GM21528 (cell line): ENCODE measurements around the gene PKN3.

Experiments
- ATAC-seq: cut with Tn5 transposase; IDR thresholded peaks from one replicate; pipeline ENCODE4 v1.9.1; 2021; ENCODE audit warnings: mild to moderate bottlenecking, moderate library complexity; ENCODE audit not compliant: unreplicated experiment, low FRiP score

PKN3 gene

DNA sequence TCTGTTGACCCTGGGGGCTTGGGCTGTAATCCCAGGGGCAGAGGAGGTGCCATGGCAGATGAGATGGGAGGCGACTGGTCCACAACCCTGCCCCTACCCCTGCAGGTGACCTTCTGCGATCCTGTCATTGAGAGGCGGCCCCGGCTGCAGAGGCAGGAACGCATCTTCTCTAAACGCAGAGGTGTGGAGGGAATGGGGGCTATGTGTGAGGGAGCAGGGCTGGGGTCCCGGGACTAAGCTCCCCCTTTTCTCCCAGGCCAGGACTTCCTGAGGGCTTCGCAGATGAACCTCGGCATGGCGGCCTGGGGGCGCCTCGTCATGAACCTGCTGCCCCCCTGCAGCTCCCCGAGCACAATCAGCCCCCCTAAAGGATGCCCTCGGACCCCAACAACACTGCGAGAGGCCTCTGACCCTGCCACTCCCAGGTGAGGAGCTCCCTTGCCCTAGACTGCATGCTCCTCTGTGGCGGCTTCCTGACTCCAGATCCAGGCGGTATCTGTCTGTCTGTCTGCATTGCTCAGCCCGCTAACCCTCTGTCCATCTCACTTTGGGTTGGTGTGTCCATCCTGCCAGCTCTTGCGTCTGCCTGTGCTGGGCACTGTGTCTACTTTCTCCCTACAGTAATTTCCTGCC, 11.8 kb downstream of the PKN3 start:
- ATAC-seq = no peak

DNA sequence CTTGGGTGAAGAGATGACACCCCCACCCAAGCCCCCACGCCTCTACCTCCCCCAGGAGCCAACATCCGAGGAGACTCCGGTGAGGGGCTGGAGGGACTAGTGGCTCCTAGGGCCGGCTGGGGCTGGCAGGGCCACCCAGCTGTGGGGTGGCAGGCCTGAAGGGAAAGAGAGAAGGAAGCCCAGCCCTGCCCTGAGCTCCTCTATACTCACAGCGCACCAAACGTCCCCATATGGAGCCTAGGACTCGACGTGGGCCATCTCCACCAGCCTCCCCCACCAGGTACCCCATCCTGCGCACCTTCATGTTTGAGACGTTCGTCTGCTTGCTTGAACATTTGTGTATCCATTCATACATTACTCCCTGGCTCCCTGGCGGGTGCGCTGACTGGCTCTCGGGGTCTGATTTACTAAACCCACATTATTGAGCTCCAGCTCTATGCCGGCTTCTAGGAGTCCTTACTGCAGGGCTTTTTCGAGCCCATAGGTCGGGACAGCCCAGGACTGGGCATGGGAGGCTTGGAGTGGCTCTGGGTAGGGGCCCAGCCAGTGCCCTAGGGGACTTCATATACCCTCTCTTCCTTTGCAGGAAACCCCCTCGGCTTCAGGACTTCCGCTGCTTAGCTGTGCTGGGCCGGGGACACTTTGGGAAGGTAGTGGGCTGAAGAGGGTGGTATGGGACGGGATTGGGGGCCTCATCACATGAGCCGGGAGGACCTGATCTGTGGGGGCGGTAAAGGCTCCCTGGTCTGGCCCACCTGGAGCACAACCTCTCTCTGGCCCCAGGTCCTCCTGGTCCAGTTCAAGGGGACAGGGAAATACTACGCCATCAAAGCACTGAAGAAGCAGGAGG, 12.5 kb downstream of the PKN3 start:
- ATAC-seq = no peak

DNA sequence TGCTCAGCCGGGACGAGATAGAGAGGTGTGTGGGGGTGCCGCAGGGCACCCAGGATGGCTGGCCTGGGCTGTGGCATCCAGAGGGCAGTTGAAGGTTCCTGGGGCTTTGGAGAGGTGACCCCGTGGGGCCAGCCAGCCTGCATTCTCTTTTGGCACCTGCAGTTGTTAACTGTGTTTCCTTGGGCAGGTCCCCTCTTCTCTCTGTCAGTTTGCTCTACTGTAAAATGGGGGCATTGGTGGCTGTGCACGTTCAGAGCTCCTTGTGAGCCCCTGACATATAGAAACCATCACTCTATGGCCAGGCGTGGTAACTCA, 13.1 kb downstream of the PKN3 start:
- ATAC-seq = no peak

DNA sequence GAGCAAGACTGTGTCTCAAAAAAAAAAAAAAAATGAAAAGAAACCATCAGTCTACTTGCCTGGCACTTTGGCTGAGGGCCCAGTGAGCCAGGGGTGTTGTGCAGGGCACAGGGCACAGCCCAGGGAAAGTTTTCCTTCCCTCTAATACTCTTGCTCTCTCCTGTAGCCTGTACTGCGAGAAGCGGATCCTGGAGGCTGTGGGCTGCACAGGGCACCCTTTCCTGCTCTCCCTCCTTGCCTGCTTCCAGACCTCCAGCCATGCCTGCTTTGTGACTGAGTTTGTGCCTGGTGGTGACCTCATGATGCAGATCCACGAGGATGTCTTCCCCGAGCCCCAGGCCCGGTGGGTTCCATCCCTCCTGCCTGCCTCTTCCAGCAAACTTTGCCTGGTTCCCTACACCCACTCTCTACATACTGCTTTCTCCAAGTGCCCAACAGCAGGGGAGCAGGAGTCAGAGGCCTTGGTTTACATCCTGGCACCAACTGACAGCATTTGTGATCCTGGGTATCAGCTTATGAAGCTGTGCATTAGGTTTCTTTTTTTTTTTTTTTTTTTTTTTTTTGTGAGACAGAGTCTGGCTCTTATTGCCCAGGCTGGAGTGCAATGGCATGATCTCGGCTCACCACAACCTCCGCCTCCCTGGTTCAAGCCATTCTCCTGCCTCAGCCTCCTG, 14.4 kb downstream of the PKN3 start:
- ATAC-seq = no peak

DNA sequence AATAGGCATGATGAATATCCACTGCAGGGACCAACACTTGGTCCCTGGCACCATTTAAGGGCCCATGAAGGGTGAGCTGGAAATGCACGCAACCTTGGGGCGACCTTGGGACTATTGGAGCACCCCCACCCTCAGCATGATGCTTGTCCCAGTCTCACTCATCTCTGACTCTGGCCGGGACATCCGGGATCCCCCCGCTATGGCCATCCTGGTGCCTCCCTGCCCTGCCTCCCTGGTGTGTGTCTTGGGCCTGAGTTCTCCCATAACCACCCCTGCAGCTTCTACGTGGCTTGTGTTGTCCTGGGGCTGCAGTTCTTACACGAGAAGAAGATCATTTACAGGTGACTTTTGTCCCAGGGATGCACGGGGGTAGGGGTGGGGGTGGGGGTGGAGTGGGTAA, 15.7 kb downstream of the PKN3 start:
- no peak for ATAC-seq

DNA sequence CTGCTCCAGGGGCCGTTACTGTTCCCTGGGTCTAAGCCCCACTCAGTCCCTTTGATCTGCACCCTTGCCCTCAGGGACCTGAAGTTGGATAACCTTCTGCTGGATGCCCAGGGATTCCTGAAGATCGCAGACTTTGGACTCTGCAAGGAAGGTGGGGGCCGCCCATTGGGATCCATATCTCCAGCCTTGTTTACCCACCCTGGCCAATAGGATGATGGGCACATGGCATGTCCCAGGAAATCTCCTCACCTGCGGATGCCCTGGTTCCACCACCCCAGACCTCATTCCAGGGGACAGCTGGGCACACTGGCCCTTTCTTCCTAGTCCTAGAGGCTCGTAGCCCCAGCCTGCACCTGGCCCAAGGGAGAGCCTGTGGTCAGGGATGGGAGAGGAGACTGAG, 16.2 kb downstream of the PKN3 start:
- ATAC-seq = no peak

DNA sequence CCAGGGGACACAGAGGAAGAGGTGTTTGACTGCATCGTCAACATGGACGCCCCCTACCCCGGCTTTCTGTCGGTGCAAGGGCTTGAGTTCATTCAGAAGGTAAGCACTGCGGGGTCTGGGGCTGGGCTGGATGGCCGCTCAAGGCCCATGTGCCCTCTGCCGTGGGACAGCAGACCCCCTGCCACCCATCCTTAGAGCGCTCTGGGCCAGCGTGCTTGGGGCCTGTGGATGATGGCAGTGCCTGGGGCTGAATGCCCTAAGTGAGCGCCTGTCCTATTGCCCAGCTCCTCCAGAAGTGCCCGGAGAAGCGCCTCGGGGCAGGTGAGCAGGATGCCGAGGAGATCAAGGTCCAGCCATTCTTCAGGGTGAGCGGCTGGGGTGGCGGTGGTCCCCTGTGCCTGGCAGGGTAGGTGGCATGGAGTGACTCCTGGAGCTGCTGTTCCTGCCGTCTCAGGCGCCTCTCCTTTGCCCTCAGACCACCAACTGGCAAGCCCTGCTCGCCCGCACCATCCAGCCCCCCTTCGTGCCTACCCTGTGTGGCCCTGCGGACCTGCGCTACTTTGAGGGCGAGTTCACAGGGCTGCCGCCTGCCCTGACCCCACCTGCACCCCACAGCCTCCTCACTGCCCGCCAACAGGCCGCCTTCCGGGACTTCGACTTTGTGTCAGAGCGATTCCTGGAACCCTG, 17.8 kb downstream of the PKN3 start:
- ATAC-seq = no peak

DNA sequence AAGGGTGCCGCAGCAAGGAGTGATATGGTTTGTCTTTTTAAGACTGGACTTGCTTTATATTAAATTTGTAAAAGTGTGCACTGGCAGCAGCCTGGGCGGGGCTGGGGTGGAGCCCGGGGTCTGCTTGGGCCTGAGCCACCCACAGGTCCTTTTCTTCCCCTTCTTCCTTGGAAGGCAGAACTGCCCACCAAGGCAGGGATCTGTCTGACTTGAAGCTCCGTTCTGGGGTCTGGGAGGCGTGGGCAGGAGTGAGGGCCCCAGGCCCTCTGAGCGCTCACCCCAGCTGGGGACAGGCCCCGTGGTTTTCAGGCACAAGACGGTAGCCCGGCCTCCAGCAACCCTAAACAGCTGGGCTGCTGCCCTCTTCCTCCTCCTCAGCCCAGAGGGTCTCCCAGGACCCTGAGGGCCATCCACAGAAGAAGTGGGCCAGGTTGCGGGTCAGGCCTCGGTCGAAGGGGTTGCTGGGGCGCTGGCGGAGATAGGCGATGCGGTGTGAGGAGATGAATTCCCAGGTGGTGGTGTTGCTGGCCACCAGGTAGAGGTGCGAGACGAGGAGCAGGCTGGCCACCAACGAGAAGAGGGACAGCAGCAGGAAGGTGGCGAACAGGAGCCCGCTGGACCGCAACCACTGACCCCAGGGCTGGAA, 18.7 kb downstream of the PKN3 start:
- ATAC-seq = no peak

DNA sequence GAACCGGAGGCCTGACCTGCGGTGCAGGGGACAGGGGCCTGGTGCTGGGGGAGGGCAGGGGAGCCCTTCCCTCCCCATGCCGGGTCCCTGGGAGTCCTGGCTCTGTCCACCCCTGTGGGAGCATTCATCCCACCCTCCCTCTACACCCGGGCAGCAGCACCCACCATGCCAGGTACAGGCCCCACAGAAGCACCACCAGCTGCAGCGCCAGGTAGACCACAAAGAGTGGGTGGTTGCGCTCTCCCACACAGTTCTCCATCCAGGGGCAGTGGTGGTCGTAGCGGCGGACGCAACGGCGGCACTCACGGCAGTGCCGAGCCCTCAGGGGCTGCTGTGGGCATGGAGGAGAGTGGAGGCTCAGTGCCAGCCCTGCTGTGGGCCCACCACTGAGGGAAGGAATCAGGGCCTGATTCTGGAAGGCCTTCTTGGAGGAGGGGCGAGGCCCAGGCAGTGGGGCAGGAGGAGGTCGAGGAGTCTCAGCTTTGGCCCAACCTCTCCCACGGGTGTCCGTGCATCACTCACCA, 19.2 kb downstream of the PKN3 start:
- ATAC-seq = no peak

DNA sequence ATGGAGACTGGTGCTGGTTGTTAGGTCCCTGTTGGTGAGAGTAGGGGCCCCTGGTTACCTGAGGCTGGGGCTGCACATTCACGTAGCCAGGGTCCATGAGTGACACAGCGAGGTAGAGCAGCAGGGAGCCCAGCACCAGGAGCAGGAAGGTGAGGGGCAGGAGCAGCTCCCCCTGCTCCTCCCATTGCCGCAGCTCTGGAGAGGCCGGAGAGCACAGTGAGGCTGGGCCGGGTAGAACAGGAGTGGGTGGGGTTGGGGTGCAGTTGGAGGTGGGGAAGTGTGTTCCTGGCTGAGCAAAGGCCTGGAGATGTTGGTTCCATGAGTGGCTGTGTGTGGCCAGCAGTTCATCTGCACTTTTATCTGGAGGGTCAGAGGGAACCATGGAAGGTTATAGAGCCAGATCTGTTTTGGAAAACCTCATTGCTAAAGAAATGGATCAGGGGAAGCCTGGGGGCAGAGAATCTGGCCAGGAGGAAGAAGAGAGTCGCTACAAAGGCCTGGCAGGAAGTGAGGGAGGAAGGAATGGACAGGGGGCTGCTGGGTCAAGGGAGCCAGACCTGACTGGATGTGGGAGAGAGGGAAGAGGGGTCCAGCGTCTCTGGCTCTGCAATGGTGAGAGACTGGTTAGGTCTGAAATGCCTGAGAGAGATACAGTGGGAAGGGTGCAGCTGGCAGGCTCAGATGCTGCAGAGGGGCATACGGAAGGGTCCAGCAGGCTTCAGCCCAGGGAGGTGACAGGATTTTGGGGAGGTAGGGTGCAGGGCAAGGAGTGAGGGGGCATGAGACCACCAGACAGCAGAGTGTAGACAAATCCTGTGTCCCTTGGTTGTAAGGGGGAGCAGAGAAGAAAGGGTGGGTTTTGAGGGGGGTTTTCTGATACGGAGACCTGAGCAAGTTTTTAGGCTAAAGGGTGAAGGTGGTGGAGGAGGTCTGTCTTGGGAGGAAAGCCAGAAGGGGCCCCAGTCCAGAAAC, 20.4 kb downstream of the PKN3 start:
- ATAC-seq = no peak

DNA sequence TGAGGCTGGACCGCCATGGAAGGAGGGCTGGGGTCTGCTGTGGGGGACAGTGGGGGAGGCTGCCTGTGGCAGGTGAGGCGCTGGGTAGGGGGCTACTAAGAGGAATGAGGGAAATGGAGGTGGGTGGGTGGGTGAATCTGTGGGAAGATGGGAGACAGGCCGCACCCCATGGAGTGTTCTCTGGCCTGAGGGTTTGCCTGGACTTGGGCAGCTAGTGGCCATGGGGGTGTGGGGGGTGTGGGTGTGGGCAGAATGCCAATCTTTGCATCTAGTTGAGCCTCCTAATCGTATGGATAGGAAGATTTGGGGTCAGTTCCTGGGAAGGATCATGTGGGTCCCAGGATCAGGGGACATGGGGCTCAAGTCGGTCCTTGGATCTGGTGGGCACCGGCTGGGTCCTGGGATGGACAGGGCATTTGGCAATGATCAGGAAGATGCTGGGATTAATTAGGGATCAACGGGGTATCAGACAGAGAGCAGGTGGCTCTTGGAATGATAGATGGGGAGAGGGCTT, 21.1 kb downstream of the PKN3 start:
- no peak for ATAC-seq

DNA sequence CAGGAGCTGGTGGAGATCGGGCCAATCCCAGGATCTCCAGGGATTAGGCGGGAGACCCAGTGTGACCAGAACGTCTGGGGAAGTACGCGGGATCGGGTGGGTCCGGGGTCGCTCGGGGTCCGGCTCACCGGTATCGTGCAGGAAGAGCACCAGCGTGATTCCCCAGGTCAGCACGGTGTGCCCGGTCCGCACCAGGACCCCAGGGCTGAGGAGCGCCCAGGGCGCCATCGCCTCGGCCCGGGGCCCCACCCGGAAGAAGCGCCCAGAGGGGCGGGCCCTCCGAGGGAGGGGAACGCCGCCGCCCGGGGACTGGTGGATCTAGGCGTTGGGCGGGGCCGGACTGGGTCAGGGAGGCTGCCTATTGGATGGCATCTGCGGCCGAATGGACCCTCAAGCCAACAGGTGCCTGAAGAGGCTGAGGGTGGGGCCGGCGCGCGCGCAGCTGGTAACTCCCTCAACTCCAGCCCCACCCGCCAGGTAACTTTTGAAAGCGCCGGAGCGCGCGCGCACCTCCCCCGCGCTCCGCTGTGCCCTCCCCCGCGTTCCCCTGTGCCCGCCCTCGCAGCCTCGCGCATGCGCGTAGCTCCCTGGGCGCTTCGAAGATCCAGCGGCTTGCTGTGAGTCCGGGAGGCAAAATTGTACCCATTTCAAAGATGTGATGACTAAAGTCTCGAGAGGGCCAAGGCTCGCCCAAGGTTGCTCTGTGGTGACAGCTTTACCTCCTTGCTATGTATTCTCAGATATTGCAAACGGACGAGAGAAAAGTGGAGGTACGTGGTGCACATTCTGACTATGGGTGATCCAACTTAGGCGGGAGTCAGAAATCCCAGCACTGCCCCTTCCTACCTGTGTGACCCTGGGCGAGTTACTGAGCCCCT, 21.8 kb downstream of the PKN3 start, which contains the start of gene ZDHHC12:
ZDHHC12 (minus strand) TSS at position 262 of the 878 bp plus-strand sequence; CDS start at position 228, 34 bp downstream.
- peak; percentile 82 for ATAC-seq

DNA sequence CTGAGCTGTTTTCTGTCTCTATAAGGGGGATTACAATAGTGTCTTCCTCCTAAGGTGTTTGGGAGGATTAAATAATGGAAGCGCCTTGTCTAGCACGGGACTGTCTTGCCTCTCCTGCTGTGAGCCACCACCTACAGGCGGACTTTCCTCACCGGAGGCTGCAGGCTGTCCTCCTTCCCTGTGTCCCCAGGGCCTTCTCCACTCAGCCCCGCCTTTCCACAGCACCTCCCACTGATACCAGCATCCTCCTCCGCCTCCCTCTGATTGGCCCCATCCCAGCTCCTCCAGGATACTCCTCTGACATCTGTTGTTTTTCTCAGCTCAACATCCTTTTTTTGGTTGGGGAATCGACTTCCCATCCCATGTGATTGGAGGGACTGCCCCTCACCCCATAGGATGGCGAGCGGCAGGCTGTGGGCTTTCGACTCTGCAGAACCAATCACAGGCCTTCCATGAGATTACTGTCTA, 22.5 kb downstream of the PKN3 start:
- ATAC-seq = peak; percentile 10

DNA sequence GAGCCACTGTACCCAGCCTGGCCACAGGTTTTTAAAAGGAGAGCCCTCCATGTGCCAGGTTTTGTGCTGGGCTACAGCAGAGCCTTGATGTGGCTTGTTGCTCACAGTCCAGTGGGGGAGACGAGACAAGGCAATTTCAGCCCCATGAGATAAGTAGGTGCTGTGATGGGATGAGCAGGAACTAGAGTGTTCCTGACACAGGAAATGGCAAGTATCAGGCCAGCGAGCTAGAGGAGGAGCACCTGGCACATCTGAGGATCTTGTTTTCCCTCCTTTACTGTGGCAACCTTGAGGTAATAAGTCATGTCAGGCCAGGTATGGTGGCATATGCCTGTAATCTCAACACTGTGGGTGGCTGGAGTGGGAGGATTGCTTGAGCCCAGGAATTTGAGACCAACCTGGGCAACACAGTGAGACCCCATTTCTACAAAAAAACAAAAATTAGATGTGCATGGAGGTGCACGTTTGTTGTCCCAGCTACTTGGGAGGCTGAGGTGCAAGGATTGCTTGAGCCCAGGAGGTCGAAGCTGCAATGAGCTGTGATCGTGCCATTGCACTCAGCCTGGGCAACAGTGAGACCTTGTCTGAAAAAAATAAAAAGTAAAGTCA, 25.4 kb downstream of the PKN3 start:
- ATAC-seq = no peak

DNA sequence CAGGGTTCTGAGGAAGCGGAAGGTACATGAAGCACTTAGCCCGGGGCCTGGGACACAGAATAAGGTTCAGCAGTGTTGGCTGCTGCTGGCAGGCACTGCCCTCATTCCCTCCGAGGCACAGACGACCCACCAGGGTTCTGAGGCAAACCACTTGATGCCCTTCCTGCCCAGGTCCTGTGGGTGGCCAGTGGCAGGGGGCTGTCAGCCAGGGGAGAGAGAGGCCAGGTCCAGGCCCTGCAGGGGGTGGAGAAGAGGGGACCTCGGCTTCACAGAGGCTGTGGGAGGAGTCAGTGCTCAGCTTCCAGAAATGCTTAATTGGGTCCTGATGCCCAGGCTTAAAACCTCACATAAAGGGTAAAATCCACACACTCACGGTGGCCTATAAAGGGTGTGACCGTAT, 26.0 kb downstream of the PKN3 start:
- ATAC-seq = no peak

DNA sequence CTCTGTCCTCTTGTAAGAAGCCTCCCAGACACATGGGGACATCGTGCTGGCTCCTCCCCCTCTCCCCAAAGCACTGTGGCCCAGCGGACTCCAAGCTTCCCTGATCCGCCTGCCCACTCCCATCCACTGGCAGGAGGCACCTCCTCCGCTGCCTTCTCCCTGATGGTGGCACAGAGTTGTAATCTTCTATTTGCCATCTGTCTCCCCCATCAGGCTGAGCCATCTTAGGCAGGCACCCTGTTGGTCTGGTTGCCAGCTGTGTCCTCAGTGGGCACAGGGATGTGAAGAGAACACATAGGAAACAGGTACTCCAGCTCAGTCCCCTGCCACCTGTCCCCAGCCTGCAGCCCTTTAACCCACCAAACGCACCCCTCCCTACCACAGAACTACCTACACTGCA, 27.0 kb downstream of the PKN3 start:
- no peak for ATAC-seq

DNA sequence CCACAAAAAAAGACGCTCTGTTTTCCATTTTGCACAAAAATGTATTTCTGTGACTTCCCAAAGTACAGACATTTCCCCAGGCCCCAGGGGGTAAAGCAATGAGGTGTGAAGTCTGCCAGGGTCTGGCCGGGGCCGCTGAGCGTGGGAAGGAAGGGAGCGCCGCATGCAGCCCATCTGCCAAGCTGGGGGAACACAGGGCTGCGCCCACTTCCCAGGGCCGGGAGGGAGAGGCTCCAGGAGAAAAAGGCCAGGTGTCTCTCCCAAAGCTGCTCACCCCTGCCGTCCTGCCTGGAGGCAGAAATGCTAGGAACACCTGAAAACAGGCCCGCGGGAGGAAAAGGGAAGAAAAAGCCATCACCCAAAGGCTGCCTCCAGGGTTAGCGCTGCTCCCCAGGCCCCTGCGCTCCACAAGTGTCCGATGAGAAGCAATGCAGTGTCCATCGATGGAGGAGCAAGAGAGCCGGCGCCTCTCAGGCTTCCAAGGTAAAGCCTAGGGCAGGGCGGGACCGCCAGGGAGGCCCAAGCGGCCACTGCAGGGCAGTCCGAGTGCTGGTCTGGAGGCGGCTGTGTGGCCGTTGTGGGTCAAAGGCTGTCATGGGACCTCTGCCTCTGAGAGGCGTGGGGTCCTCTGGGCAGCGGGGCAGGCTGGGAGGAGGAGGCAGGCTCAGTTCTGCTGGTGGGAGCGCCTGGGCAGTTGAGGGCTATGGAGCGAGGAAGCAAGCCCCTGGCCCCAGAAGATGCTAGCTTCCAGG, 27.6 kb downstream of the PKN3 start:
- ATAC-seq = no peak
